Activated CD4-positive, alpha-beta T cell treated with anti-CD3 and anti-CD28 coated beads for 36 hours (primary cell): Measurements from ENCODE around the gene SCP2. TPM values are rescaled to one million over a fixed set of nuclear protein-coding genes. Genes with fewer than 3 reads are reported as not detected.
"Not testable (repeated sequence)": the region's sequence is repeated elsewhere in the genome, so short reads cannot be mapped to it uniquely, and the experiment has no call there.

Experiments
- ATAC-seq: fragments of 200-7000 bp; cut with Tn5 transposase; one replicate; pipeline ENCODE4 v1.10.0; 2021; ENCODE audit warnings: mild to moderate bottlenecking, moderate library complexity
- CTCF ChIA-PET: fragments of 350-600 bp; sonication (Branson Sonifier 250); formaldehyde crosslinking; loops from one replicate; lab custom pipeline; 2021; ENCODE audit warnings: antibody characterized with exemption; lab: Charles Lee
- POLR2A ChIA-PET: fragments of 350-600 bp; sonication (Branson Sonifier 250); formaldehyde crosslinking; loops from one replicate; lab custom pipeline; 2021; ENCODE audit warnings: antibody characterized with exemption, inconsistent platforms; lab: Charles Lee
- DNase-seq: peaks from one replicate; pipeline ENCODE4 v3.0.0-alpha.2; 2020
- H3K27ac Mint-ChIP-seq: one replicate; pipeline ENCODE4 v1.8.0; 2021; ENCODE audit warnings: mixed read lengths
- H3K27me3 Mint-ChIP-seq: one replicate; pipeline ENCODE4 v1.8.0; 2021; ENCODE audit warnings: mixed read lengths
- H3K36me3 Mint-ChIP-seq: one replicate; pipeline ENCODE4 v1.8.0; 2021; ENCODE audit warnings: low read depth, mixed read lengths
- H3K4me1 Mint-ChIP-seq: one replicate; pipeline ENCODE4 v1.8.0; 2021; ENCODE audit warnings: mixed read lengths
- H3K4me3 Mint-ChIP-seq: one replicate; pipeline ENCODE4 v1.8.0; 2021; ENCODE audit warnings: mild to moderate bottlenecking, moderate library complexity, mixed read lengths
- H3K9me3 Mint-ChIP-seq: one replicate; pipeline ENCODE4 v1.8.0; 2021; ENCODE audit warnings: low read depth, mixed read lengths
- intact Hi-C, 2 experiments: fragments of 100-400 bp; cut with DNase I in 1 of 2; cut with micrococcal nuclease in 1 of 2; formaldehyde crosslinking; loops; one replicate each; pipeline versions ENCODE4 v1.14.2 to v1.15.1; 2022 to 2024; cut with DNase I, micrococcal nuclease
- total RNA-seq, 2 experiments: library from RNA; stranded (reverse); gene quantifications; one replicate each; pipeline ENCODE4 v1.2.3, GENCODE V29; 2021

SCP2 gene
- total RNA-seq, 2 experiments from 2014 or later, result 46.6 to 67.1 TPM

DNA sequence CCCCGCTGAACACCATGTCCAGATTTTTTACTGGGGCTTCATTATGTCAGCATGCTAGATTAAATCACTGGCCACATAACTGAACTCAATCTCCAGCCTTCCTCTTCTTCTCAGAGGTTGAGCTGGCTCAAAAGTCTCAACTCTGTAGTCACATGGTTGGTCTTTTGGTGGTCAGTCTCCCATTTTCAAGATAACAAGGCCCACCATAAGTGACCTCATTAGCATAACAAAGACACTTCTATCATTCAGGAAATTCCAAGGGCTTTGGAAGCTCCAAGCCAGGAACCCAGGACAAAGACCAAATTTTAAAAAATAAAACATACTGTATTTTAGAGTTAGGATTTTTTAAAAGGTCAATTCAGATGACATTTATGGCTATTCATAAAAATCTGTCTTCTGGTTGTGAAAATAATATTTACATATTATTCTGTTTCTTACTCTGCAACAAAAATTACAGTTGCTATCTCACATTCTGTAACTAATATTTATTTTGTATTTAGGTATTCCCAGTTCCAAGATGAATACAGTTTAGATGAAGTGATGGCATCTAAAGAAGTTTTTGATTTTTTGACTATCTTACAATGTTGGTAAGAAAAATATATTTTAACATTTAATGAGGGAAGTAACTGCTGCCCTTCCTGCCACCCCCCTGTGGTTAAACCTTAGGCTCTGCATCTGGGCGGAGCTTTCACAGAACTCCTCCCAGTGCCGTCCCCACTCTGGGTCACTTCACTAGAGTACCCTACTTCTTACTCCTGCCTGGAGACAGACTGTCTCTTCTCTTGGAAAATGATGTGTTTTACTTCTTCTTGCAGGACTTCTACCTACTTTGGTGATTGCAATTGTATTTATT lies 49.3 kb downstream of the SCP2 start:
- ATAC-seq (no peak), DNase-seq (no peak)
- H3K9me3 Mint-ChIP-seq, result no peaks in the 10 kb centered on the region
- no peaks in the 10 kb centered on the region for H3K27me3 Mint-ChIP-seq
- intact Hi-C loops, result no loop called here
- POLR2A ChIA-PET, result no interaction called here
- H3K4me3 Mint-ChIP-seq, result no peak overlapping the region
- CTCF ChIA-PET, result interaction anchor here (0.9 to 1.2 kb wide), 3 partner anchors 11 to 41 kb away, joined by 3 to 4 read pairs (median 3); no protein-coding TSS in a partner anchor
- peaks cover 8% of the 10 kb centered on the region for H3K36me3 Mint-ChIP-seq
- no peaks in the 10 kb centered on the region for H3K4me1 Mint-ChIP-seq
- H3K27ac Mint-ChIP-seq, result no peak overlapping the region

DNA sequence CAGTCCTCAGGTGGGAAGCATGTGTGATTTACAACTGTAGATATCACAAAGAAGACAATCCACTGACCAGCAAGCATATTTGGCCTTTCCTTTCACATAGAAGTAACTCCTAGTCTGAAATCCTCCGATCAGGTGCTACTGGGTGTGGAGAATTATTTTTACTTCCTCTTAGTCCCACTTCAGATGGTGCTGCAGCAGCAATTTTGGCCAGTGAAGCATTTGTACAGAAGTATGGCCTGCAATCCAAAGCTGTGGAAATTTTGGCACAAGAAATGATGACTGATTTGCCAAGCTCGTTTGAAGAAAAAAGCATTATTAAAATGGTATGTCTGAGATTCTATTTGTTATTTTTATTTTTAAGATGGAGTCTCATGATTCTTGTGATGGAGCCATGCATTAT lies 51.0 kb downstream of the SCP2 start:
- ChIA-PET POLR2A (no interaction called here), CTCF (no interaction called here)
- no peak for DNase-seq
- no peaks in the 10 kb centered on the region for H3K27me3 Mint-ChIP-seq
- H3K27ac Mint-ChIP-seq, result no peak overlapping the region
- intact Hi-C loops, result no loop called here
- peaks cover 4% of the 10 kb centered on the region for H3K9me3 Mint-ChIP-seq
- no peaks in the 10 kb centered on the region for H3K4me1 Mint-ChIP-seq
- no peak overlapping the region for H3K4me3 Mint-ChIP-seq
- ATAC-seq, result no peak
- peaks cover 20% of the 10 kb centered on the region for H3K36me3 Mint-ChIP-seq

DNA sequence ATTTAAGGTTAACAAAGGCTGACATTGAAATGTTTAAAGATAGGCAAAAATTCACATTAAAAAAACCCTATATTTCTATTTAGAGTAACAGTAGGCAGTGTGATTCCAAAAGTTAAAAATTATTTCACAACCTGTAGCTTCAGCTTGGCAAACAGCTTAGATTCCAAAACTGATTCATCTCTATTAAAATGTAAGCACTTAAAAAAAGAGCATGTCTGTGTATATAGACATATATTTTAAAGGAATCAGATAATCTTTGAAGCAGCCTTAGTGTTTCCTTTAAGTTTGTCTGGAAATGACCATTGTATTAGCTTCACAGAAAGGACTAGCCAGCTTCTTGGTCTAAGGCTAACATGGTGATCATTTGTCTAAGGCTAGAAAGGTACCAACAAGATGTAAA lies 65.7 kb downstream of the SCP2 start:
- H3K4me3 Mint-ChIP-seq, ATAC-seq, H3K9me3 Mint-ChIP-seq, H3K27me3 Mint-ChIP-seq, POLR2A ChIA-PET, intact Hi-C loops, H3K4me1 Mint-ChIP-seq, CTCF ChIA-PET, H3K27ac Mint-ChIP-seq, DNase-seq: not testable (repeated sequence)
- H3K36me3 Mint-ChIP-seq, result peaks cover 14% of the 10 kb centered on the region

DNA sequence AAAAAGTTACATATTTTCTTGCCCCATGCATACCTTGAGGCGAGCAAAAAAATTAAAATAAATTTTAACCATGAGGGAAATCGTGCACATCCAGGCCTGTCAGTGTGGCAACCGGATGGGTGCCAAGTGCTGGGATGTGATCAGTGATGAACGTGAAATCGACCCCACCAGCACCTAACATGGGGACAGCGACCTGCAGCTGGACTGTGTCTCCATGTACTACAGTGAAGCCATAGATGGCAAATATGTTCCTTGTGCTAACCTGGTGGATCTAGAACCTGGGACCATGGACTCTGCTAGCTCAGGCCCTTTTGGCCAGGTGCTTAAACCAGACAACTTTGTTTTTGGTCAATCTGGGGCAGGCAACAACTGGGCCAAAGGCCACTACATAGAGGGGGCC lies 67.6 kb downstream of the SCP2 start:
- no peak overlapping the region for H3K27ac Mint-ChIP-seq
- CTCF ChIA-PET, result no interaction called here
- H3K9me3 Mint-ChIP-seq, result no peaks in the 10 kb centered on the region

DNA sequence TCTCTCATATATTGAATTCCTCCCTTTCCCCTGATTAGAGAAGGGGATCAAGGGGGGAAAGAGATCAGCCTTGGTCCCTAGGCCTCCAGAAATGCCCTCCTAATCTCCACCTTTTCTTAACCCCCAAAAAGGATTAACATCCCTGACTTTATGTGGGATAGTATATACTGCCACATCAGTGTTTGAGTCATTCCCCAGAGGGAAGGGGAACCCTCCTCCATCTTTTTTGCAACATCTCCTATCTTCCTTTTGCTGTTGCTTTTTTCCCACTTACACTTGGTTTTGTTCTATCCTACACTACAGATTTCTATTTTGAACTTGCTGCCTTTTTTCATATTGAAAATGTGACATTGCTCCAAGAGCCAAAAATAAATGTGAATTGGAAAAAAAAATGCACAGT lies 69.6 kb downstream of the SCP2 start:
- H3K9me3 Mint-ChIP-seq, result no peaks in the 10 kb centered on the region
- CTCF ChIA-PET, result no interaction called here
- no peaks in the 10 kb centered on the region for H3K4me1 Mint-ChIP-seq
- ATAC-seq, result no peak
- peaks cover 14% of the 10 kb centered on the region for H3K36me3 Mint-ChIP-seq
- intact Hi-C loops, result no loop called here
- POLR2A ChIA-PET, result no interaction called here
- no peaks in the 10 kb centered on the region for H3K27me3 Mint-ChIP-seq
- no peak overlapping the region for H3K27ac Mint-ChIP-seq
- H3K4me3 Mint-ChIP-seq, result no peak overlapping the region
- DNase-seq, result no peak

More for the DNA sequence above, 67.6 kb downstream of the SCP2 start:
- intact Hi-C loops, result no loop called here
- Mint-ChIP-seq H3K36me3 (peaks cover 14% of the 10 kb centered on the region), H3K27me3 (no peaks in the 10 kb centered on the region), H3K4me3 (no peak overlapping the region), H3K4me1 (no peaks in the 10 kb centered on the region)
- POLR2A ChIA-PET, result no interaction called here
- ATAC-seq (no peak), DNase-seq (no peak)

DNA sequence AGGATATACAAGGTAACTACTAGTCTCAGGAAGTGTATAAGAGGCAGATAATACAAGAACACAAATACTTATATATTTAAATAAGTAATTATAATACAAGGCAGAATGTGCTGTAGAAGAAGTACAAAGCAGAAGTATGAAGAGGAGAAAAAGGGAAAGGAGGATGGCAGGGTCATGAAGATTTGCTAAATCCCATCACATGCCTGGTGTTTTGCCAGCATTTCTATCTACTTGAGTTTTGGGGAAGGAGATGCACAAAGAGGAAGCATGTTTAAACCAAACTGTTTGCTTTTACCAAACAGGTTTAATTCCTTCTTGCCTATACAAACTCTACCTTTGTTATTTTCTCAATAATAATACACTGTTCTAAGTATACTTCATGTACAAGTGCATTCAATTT lies 74.1 kb downstream of the SCP2 start:
- CTCF ChIA-PET, result no interaction called here
- Mint-ChIP-seq H3K4me3 (no peak overlapping the region), H3K27ac (no peak overlapping the region), H3K9me3 (no peaks in the 10 kb centered on the region), H3K36me3 (peaks cover 7% of the 10 kb centered on the region), H3K27me3 (no peaks in the 10 kb centered on the region), H3K4me1 (no peaks in the 10 kb centered on the region)
- no peak for DNase-seq
- ATAC-seq, result no peak
- intact Hi-C loops, result no loop called here
- POLR2A ChIA-PET, result no interaction called here

DNA sequence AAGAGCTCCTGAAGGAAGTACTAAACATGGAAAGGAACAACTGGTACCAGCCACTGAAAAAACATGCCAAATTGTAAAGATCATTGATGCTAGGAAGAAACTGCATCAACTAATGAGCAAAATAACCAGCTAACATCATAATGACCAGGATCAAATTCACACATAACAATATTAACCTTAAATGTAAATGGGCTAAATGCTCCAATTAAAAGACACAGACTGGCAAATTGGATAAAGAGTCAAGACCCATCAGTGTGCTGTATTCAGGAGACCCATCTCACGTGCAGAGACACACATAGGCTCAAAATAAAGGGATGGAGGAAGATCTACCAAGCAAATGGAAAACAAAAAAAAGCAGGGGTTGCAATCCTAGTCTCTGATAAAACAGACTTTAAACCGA lies 79.5 kb downstream of the SCP2 start:
- H3K4me1 Mint-ChIP-seq, H3K36me3 Mint-ChIP-seq, POLR2A ChIA-PET, H3K9me3 Mint-ChIP-seq, intact Hi-C loops, H3K27me3 Mint-ChIP-seq, H3K4me3 Mint-ChIP-seq, CTCF ChIA-PET, H3K27ac Mint-ChIP-seq, DNase-seq, ATAC-seq: not testable (repeated sequence)

DNA sequence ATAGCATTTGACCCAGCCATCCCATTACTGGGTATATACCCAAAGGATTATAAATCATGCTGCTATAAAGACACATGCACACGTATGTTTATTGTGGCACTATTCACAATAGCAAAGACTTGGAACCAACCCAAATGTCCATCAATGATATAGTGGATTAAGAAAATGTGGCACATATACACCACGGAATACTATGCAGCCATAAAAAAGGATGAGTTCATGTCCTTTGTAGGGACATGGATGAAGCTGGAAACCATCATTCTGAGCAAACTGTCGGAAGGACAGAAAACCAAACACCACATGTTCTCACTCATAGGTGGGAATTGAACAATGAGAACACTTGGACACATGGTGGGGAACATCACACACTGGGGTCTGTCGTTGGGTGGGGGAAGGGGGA lies 83.2 kb downstream of the SCP2 start:
- POLR2A ChIA-PET, ATAC-seq, H3K27me3 Mint-ChIP-seq, H3K4me1 Mint-ChIP-seq, H3K9me3 Mint-ChIP-seq, DNase-seq, H3K4me3 Mint-ChIP-seq, H3K27ac Mint-ChIP-seq, H3K36me3 Mint-ChIP-seq: not testable (repeated sequence)
- intact Hi-C loops, result loop anchor here in 1 of 2 experiments (5.0 to 10.0 kb wide), 2 partner anchors 187 to 975 kb away; partner anchors contain the start of genes CPT2 and KTI12
- CTCF ChIA-PET, result interaction anchor here (1.0 kb wide), 1 partner anchor 57 kb away, joined by 4 read pairs; no protein-coding TSS in a partner anchor

DNA sequence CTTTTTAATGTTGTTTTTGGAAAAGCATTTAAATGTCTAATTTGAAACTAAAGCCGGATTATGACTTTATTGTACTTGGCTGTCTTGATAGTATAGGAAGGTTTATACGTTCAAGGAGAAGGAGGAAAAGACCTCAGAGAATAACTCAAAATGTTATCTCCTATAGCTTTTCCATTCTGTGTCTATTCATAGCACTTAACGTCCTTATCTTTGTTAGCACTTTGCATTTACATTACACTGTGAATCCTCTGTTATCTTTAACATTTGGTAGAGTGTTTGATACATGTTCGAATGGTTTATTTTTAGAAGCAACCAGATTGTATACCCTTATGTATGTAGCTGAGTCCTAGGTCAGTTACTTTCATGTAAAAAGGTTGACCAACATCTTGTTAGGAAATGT lies 84.1 kb downstream of the SCP2 start:
- intact Hi-C loops, result loop anchor here in 1 of 2 experiments (5.0 to 10.0 kb wide), 2 partner anchors 186 to 976 kb away; partner anchors contain the start of genes CPT2 and KTI12
- ATAC-seq (no peak), DNase-seq (no peak)
- peaks cover 2% of the 10 kb centered on the region for H3K36me3 Mint-ChIP-seq
- ChIA-PET CTCF (interaction anchor here (1.0 kb wide), 1 partner anchor 58 kb away, joined by 4 read pairs; no protein-coding TSS in a partner anchor), POLR2A (interaction anchor here (0.5 kb wide), 1 partner anchor 246 kb away, joined by 4 read pairs; no protein-coding TSS in a partner anchor)
- no peaks in the 10 kb centered on the region for H3K9me3 Mint-ChIP-seq
- no peak overlapping the region for H3K27ac Mint-ChIP-seq
- H3K4me3 Mint-ChIP-seq, result no peak overlapping the region
- peaks cover 15% of the 10 kb centered on the region for H3K4me1 Mint-ChIP-seq
- H3K27me3 Mint-ChIP-seq, result no peaks in the 10 kb centered on the region

DNA sequence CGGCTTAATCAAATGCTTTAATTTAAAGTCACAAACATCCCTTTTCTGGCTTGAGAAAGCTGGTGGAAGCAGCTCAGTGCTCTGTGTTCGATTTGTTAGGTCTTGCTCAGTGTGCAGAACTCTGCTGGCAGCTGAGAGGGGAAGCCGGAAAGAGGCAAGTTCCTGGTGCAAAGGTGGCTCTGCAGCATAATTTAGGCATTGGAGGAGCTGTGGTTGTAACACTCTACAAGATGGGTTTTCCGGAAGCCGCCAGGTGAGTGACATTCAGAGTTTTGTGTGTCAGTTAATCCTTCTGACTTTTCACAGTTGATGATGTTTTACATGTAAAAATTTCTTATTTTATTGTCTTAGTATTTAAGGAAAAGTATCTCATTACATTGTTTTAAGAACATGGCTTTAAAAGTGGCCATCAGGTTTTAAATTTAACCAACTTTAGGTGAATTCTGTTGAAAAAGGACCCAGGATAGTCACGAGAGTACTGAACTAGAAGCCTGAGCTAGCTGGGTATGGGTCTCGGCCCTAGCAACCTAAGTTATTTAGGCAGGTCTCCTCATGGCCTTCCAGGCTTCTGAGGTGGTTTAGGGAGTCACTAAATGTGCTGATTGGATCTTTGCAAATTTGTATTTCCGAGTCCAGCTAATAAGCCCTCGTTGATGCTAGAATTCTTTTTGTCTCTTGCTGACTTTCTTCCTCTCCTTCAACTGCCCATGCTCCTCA lies 87.9 kb downstream of the SCP2 start:
- POLR2A ChIA-PET, result interaction anchor here (1.2 kb wide), 1 partner anchor 45 kb away, joined by 3 read pairs; no protein-coding TSS in a partner anchor
- H3K4me1 Mint-ChIP-seq, result peaks cover 24% of the 10 kb centered on the region
- intact Hi-C loops, result loop anchor here (1.0 to 10.0 kb wide), 9 partner anchors 88 to 980 kb away; partner anchors contain the start of genes CZIB (in 2 of the 2), CPT2 (in 1 of the 2), KTI12 (in 1 of the 2) and MAGOH (in 1 of the 2)
- peak overlapping the region; percentile 89 for H3K27ac Mint-ChIP-seq
- H3K9me3 Mint-ChIP-seq, result no peaks in the 10 kb centered on the region
- peak; percentile 99 for ATAC-seq
- peak; percentile 84 for DNase-seq
- peaks cover 3% of the 10 kb centered on the region for H3K36me3 Mint-ChIP-seq
- H3K27me3 Mint-ChIP-seq, result no peaks in the 10 kb centered on the region
- H3K4me3 Mint-ChIP-seq, result peak overlapping the region; percentile 79
- CTCF ChIA-PET, result interaction anchor here (0.6 to 1.9 kb wide), 12 partner anchors 9 to 739 kb away, joined by 3 to 8 read pairs (median 3); partner anchors contain the start of gene ECHDC2

DNA sequence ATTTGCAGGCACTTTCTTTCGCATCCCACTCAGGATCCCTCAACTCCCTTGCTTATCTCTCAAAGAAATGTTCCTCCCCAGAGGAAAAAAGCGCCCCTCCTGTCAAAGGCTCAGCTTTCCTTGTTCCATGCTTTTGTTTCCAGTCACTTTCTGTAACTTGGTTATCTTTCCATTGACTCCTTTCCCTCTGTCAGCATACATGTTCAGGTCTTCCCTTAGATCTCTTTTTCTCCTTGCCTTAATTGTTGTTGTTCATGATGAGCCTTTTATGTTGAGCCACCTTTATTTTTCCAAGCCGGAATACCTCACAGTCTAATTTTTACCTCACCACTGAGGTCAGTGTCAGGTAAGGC lies 88.4 kb downstream of the SCP2 start:
- peak overlapping the region; percentile 79 for H3K4me3 Mint-ChIP-seq
- DNase-seq (no peak), ATAC-seq (no peak)
- peak overlapping the region; percentile 69 for H3K27ac Mint-ChIP-seq
- no peaks in the 10 kb centered on the region for H3K27me3 Mint-ChIP-seq
- no peaks in the 10 kb centered on the region for H3K9me3 Mint-ChIP-seq
- H3K36me3 Mint-ChIP-seq, result peaks cover 3% of the 10 kb centered on the region
- ChIA-PET CTCF (interaction anchor here (0.6 to 1.9 kb wide), 6 partner anchors 11 to 647 kb away, joined by 3 to 8 read pairs (median 5); partner anchors contain the start of gene ECHDC2), POLR2A (interaction anchor here (1.2 kb wide), 1 partner anchor 45 kb away, joined by 3 read pairs; no protein-coding TSS in a partner anchor)
- intact Hi-C loops, result loop anchor here in 1 of 2 experiments (1.0 to 10.0 kb wide), 3 partner anchors 167 to 981 kb away; partner anchors contain the start of gene KTI12
- peaks cover 24% of the 10 kb centered on the region for H3K4me1 Mint-ChIP-seq
